Pericardium fibroblast (primary cell): Measurements from ENCODE around the gene FAM180B. TPM values are rescaled to one million over a fixed set of nuclear protein-coding genes. Genes with fewer than 3 reads are reported as not detected.

Experiments used
- total RNA-seq: library from RNA; depleted of rRNA; stranded (reverse); fragments of >200 nt; gene quantifications from 2 replicates; pipeline ENCODE4 v1.2.3, GENCODE V29; 2015

Gene FAM180B, protein sequence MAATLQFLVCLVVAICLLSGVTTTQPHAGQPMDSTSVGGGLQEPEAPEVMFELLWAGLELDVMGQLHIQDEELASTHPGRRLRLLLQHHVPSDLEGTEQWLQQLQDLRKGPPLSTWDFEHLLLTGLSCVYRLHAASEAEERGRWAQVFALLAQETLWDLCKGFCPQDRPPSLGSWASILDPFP
- 0.12 and 1.3 TPM in 2 replicates for total RNA-seq

DNA sequence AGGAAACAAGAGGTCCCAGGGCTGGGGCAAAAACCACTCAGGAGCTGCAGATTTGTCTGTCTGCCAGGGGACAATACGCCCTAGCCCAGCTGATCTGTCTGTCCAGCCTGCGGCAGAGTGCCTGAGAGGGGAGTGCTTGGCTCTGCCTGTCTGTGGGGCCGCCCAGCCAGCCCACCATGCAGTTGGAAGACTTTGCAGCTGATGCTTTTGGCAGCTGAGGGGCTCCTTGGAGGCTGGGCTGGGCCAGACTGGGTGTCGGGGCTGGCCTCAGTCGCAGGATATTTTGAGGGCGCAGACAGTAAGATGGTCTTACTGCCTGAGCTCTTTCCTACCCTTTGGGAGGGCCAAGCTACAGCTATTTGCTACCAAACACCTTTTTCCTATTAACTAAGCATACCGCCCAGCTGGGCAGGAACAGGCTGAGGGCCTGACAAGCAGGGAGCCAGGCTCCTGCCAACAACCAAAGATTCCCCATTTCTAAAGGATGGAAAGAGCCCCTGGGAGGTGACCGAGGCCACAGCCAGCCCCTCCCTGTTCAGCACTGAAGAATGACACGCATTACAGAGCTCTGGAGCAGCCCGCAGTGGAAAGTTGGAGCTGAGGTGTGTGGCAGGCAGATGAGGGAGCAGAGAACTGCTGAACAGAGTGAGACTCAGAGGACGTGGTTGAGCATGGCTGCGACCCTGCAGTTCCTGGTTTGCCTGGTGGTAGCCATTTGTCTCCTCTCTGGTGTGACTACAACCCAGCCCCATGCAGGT is at the start of gene FAM180B:
Gene FAM180B (plus strand): TSS at position 581 of the 758 bp plus-strand sequence. CDS start 91 bp downstream, at position 672.

DNA sequence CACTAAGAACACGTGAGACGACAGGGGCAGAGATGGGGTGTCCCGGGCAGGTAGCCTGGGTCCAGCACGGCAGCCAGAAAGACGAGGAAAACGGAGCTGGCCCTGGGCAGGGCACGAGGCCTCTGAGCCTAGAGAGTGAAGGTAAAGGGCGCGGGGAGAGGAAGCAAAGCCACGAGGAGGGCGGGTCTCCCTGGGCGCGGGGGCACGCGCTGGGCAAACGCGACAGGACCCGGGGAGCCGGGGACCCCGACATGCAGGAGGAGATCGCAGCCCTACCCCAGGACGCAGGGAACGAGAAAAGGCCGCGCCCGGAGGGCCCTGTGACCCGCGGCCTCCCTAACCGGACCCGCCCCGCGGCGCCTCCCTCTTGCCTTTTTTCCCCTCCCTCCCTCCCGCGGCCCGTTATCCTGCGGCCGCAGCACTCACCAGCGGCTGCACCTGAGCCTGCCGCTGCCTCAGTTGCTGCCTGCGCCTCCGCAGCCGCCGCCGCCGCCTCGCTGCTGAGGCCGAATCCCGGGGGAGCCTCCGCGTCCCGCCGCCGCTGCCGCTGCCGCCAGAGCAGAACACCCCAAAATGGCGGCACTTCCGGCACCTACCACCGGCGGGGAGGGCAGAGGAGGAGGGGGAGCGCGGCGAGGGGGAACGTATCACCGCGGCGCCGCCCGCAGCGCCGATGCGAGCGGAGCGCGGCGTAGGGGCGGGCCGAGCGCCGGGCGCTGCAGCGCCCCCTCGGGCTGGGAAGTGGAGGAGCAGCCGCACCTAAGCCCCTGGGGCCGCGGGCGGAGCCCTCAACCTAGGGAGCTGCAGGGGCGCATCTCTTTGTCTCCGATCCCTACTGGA is 33.7 kb upstream of the FAM180B start, which contains the start of gene CELF1:
Gene CELF1 (minus strand): TSS at position 567 of the 840 bp plus-strand sequence. CDS start 53,609 bp downstream, outside the sequence.

DNA sequence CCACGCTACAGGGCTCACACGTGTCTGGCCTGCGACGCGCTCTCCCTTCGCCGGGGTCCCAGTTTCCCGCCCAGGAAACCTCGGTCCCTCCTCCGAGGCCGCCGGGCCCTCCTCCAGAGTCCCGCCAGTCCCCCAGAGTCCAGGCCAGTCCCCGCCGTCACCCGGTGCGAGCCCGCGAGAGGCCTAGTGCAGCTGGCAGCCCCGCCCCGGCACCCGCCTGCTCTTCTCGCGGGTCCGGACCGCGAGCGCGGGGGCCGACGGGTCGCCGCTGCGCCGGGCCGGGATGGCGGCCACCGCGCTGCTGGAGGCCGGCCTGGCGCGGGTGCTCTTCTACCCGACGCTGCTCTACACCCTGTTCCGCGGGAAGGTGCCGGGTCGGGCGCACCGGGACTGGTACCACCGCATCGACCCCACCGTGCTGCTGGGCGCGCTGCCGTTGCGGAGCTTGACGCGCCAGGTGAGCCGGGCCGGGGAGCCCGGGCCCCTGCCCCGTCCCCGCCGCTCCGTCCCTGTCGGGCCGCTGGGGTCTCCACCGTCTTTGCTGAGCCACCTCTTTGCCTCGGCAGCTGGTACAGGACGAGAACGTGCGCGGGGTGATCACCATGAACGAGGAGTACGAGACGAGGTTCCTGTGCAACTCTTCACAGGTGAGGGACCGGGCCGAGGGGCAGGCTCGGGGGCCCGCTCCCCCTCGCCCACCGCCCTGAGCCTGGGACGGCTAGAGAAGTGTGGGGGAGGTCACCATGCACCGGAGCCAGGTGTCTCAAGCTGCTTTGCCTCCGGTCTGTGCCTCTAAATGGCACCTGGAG is 20.9 kb upstream of the FAM180B start, which contains the start of gene PTPMT1:
Gene PTPMT1 (plus strand): TSS at position 260 of the 809 bp plus-strand sequence. CDS start 24 bp downstream, at position 284.

DNA sequence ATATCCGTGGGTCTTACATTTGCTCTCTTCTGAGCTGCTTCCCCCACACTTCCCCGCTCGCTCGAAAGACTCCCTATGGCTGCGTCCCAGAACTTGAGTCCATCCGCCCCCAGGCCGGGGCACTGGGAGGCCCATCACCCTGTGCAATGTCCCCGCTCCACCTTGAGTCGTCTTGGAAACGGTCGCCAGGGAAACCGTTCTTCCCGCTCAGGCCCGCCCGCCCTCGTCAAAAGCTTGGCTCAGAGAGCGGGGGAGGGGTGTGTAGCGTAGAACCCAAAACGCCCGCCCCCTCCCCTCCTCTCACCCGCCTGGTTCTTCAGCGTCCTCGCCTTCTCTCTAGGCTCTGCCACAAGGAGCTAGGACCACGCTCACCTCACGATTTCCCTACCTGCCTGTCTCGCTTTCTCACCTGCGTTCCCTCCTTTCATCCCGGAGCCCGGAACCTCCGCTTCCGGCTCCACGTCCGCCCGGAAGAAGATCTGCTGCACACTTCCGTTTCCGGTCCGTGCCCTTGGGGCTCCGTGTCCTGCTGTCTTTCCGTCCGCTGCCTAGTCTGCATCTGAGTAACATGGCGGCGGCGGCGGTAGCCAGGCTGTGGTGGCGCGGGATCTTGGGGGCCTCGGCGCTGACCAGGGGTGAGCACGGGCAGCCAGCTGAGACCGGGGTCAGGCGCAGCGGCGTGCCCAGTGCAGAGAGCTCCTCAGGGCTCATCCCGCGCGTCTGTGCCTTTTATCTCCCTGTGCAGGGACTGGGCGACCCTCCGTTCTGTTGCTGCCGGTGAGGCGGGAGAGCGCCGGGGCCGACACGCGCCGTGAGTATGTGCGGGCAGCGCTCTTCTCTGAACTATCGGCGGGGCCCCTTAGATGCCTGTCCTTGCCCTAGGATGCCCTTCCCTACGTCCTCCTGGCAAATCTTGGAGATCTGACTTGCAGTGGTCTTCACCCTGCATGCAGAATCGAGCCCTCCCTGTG is 7.7 kb upstream of the FAM180B start, which contains the start of the genes KBTBD4 and NDUFS3:
Gene KBTBD4 (minus strand): TSS at position 447 of the 971 bp plus-strand sequence. CDS start 19 bp downstream, at position 428.
Gene NDUFS3 (plus strand): TSS at position 551 of the 971 bp plus-strand sequence. CDS start 18 bp downstream, at position 569.

DNA sequence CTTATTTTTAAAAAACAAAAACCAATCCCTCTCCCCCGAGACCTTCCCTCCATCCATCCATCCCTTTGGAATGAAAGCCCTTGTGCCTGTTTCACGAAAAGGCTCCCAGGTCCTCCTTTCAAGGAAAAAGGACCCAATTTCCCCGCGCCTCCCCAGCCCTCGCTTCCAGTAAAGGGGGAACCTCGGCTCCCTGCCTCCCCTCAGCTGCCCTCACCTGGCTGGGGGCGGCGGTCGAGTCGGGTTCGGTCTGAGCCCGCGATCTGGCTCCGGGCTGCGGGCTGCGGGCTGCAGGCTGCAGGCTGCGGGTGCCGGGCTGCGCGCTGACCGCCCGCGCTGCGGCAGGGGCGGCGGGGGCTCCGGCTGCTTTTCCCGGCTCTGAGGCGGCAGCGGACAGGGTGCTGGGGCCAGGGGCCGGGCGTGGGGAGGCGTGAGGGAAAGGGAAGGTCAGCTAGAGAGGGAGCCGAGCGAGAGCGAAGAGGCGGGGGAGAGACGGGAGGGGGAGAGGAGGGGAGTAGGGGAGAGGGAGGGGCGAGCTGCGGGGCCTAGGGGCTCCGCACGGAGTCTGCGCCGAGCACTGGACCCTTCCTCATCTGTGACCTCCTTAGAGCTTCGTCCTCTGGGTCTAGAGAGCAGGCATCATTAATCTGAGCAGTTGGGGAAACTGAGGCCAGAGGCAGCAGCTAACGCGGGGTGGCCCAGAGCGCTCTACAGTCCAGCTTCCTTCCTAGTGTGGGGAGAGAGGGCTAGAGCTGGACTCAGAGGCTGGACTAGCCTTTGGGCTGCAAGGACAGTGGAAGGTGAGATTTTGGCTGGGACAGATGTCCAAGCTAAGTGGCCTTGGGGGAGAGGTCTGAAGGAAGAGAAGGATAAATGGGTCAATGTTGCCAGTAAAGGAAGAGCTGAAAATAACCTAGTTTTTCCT is 7.7 kb downstream of the FAM180B start, which contains the start of gene C1QTNF4:
Gene C1QTNF4 (minus strand): TSS at position 478 of the 922 bp plus-strand sequence. CDS start 3,601 bp downstream, outside the sequence.

Other genes with a start within 250 kb of the FAM180B start
- not detected in 2 replicates for gene MYBPC3, start 234.0 kb upstream of the FAM180B start, total RNA-seq
- not detected in 2 replicates for gene SPI1, start 208.1 kb upstream of the FAM180B start, total RNA-seq
- 92.1 and 188 TPM in 2 replicates for gene SLC39A13, start 178.1 kb upstream of the FAM180B start, total RNA-seq
- 110 and 120 TPM in 2 replicates for gene PSMC3, start 160.2 kb upstream of the FAM180B start, total RNA-seq
- 2.6 TPM in 1 of 2 replicates, not detected in the other for gene RAPSN, start 137.5 kb upstream of the FAM180B start, total RNA-seq
- gene CELF1, start 33.5 kb upstream of the FAM180B start, total RNA-seq, result 28.8 and 29.1 TPM in 2 replicates
- gene PTPMT1, start 21.1 kb upstream of the FAM180B start, total RNA-seq, result 82.1 and 92.9 TPM in 2 replicates
- gene KBTBD4, start 7.7 kb upstream of the FAM180B start, total RNA-seq, result 13.1 and 13.6 TPM in 2 replicates
- gene NDUFS3, start 7.6 kb upstream of the FAM180B start, total RNA-seq, result 62.2 and 68.1 TPM in 2 replicates
- 0.60 and 0.70 TPM in 2 replicates for gene C1QTNF4, start 7.7 kb downstream of the FAM180B start, total RNA-seq
- gene MTCH2, start 55.9 kb downstream of the FAM180B start, total RNA-seq, result 49.3 and 80.5 TPM in 2 replicates
- 0.17 and 1.4 TPM in 2 replicates for gene AGBL2, start 128.7 kb downstream of the FAM180B start, total RNA-seq
- gene FNBP4, start 180.7 kb downstream of the FAM180B start, total RNA-seq, result 39.6 and 42.3 TPM in 2 replicates